ENCODE data around the gene MISP3. TPM values are rescaled to one million over a fixed set of nuclear protein-coding genes. Genes with fewer than 3 reads are reported as not detected.

MISP3 gene
- total and polyA plus RNA-seq, 2 of the 8 experiments (the other 6 are each of a cell fraction or from before 2014, with no cell fraction given): 0.74 to 1.4 TPM

DNA sequence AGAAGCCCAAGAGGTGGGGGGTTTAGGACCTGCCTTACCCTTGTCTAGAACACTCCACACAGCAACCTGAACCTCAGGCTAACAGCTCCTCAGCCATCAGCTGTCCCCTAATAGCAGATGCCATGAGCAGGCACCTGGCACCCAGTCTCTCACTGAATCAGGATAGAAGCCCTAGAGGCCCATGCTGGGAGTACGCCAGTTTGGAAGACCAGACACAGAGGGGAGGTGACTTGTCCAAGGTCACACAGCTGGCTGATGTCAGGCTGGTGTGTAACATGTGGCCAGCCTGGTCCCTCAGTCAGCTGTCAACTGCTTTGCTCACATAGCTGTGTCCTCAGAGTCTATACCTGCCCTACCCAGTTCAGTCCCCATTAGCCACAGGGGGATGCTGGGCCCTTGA lies 30.7 kb downstream of the MISP3 start:
- 80% methylated on average over 1 of the region's 1 CpG; no CpG with 5 or more reads in 1 of the 2 experiments for WGBS, 2 experiments (ENCODE audit: extremely low coverage in 1 of 2, insufficient coverage in 1 of 2, insufficient read length in 1 of 2, insufficient replicate concordance in 2 of 2, low coverage in 1 of 2, low lambda C conversion rate in 2 of 2, missing lambda C conversion rate in 1 of 2)
- CTCF ChIA-PET (ENCODE audit: partially characterized antibody): interaction anchor here (0.5 to 5.3 kb wide), 9 partner anchors 9 to 221 kb away, joined by 3 to 40 read pairs (median 3); partner anchors contain the start of gene PRKACA

More for the DNA sequence above, 30.7 kb downstream of the MISP3 start:
- H3K27ac ChIP-seq (ENCODE audit: low read depth, low read length): no peak overlapping the region
- H3K4me1 ChIP-seq (replicated peaks in 1 of 4; ENCODE audit: control insufficient read depth in 3 of 4, insufficient read depth in 4 of 4, low read length in 3 of 4): no peaks in the 10 kb centered on the region
- no peak overlapping the region for H2BK5ac ChIP-seq (ENCODE audit: low read depth, low read length)
- H3K18ac ChIP-seq (ENCODE audit: extremely low read depth, low read length): no peak overlapping the region
- no peak overlapping the region for H2AK5ac ChIP-seq (ENCODE audit: low read depth, low read length)
- no peak overlapping the region for H2BK120ac ChIP-seq (replicated peaks; ENCODE audit: low read depth, low read length)
- H4K5ac ChIP-seq (ENCODE audit: insufficient read length, low read depth, low read length): no peak overlapping the region
- TF ChIP-seq CHD2 (IDR thresholded peaks at IDR 0.05; ENCODE audit: low read length) (no peak), NRF1 (IDR thresholded peaks at IDR 0.05; ENCODE audit: low read depth, low read length) (no peak), TAF7 (optimal IDR thresholded peaks at IDR 0.05; ENCODE audit: borderline replicate concordance, low read depth, low read length) (no peak), KDM4A (IDR thresholded peaks at IDR 0.05; ENCODE audit: low read depth, low read length, severe bottlenecking) (no peak), BRCA1 (IDR thresholded peaks at IDR 0.05; ENCODE audit: low read depth, low read length) (no peak), ZNF274 (IDR thresholded peaks at IDR 0.05; ENCODE audit: borderline replicate concordance, extremely low read depth, low read length) (no peak), FOSL1 (IDR thresholded peaks at IDR 0.05; ENCODE audit: insufficient read depth, low read depth, low read length) (no peak)
- H2BK20ac ChIP-seq (ENCODE audit: low read length): no peak overlapping the region
- H3K36me3 ChIP-seq (ENCODE audit: control insufficient read depth in 2 of 4, insufficient read depth in 4 of 4, low read length in 3 of 4): no peaks in the 10 kb centered on the region
- H3K79me2 ChIP-seq (ENCODE audit: control insufficient read depth in 1 of 2, insufficient read depth in 2 of 2, low read length in 2 of 2): no peaks in the 10 kb centered on the region
- no peak overlapping the region for H3K4me2 ChIP-seq (ENCODE audit: insufficient read depth in 1 of 2, low read depth in 2 of 2, low read length in 2 of 2)
- no peak overlapping the region for H4K91ac ChIP-seq (replicated peaks; ENCODE audit: insufficient read length, low read length)
- H3K27me3 ChIP-seq (replicated peaks in 1 of 4; ENCODE audit: control insufficient read depth in 3 of 4, extremely low read depth in 1 of 4, insufficient read depth in 3 of 4, low read length in 3 of 4): no peaks in the 10 kb centered on the region
- POLR2A ChIA-PET (ENCODE audit: partially characterized antibody): interaction anchor here (1.2 to 2.1 kb wide), 4 partner anchors 11 to 33 kb away, joined by 3 to 4 read pairs (median 4); no protein-coding TSS in a partner anchor
- no peak overlapping the region for H2BK12ac ChIP-seq (ENCODE audit: low read depth, low read length)
- DNase-seq (ENCODE audit: low read depth in 1 of 2, low spot score in 2 of 2) (no peak), FAIRE-seq (no peak)
- no peak overlapping the region for H3K4me3 ChIP-seq (ENCODE audit: extremely low read depth in 1 of 4, insufficient read depth in 2 of 4, low read depth in 3 of 4, low read length in 4 of 4)
- H3K9me3 ChIP-seq (ENCODE audit: insufficient read depth in 2 of 2, low read depth in 1 of 2, low read length in 1 of 2): no peaks in the 10 kb centered on the region
- no peak overlapping the region for H3K4ac ChIP-seq (replicated peaks; ENCODE audit: insufficient read length, low read depth, low read length)
- H3K23me2 ChIP-seq (ENCODE audit: low read depth, low read length): no peaks in the 10 kb centered on the region
- no peak overlapping the region for H3K23ac ChIP-seq (ENCODE audit: insufficient read length)
- no peak overlapping the region for H2AFZ ChIP-seq (ENCODE audit: low read length)
- H3K56ac ChIP-seq (replicated peaks; ENCODE audit: insufficient read length, low read depth, low read length): no peak overlapping the region
- H3K14ac ChIP-seq (ENCODE audit: insufficient read length): no peak overlapping the region
- no peaks in the 10 kb centered on the region for H3K79me1 ChIP-seq (ENCODE audit: low read depth, low read length)
- no peak overlapping the region; the same call in 1 of the 2 replicates for H4K8ac ChIP-seq (ENCODE audit: extremely low read depth, insufficient read depth, low read length)
- peaks cover 1 to 2% of the 10 kb centered on the region in 2 experiments for H4K20me1 ChIP-seq (replicated peaks in 1 of 2; ENCODE audit: control insufficient read depth in 1 of 2, insufficient read depth in 2 of 2, low read length in 2 of 2)
- H2BK15ac ChIP-seq (ENCODE audit: low read length): no peak overlapping the region
- H3K9ac ChIP-seq (replicated peaks in 1 of 4; ENCODE audit: extremely low read depth in 1 of 4, low read depth in 3 of 4, low read length in 3 of 4): no peak overlapping the region
